SK-N-SH treated with all-trans-retinoic acid at 6 μM for 48 hours (cell line): ENCODE measurements around the gene ARSG.

Experiments used
- ATAC-seq: fragments of 200-7000 bp; cut with Tn5 transposase; 3 replicates; pipeline ENCODE4 v1.9.1; 2020; ENCODE audit warnings: mild to moderate bottlenecking, moderate library complexity
- ARNTL ChIP-seq: fragments of 450-650 bp; formaldehyde crosslinking; IDR thresholded peaks from 2 replicates; pipeline ENCODE4 v1.5.0; 2020; ENCODE audit warnings: low read depth, mild to moderate bottlenecking, moderate library complexity, borderline replicate concordance
- BACH2 ChIP-seq: fragments of 250-450 bp; sonication (Bioruptor Pico); IDR thresholded peaks from 2 replicates; pipeline ENCODE4 v1.9.0; 2021; ENCODE audit warnings: mild to moderate bottlenecking, borderline replicate concordance
- CSDC2 ChIP-seq: fragments of 250-450 bp; sonication (Bioruptor Pico); IDR thresholded peaks from 2 replicates; pipeline ENCODE4 v1.5.0; 2020; ENCODE audit warnings: mild to moderate bottlenecking, moderate library complexity
- CSRNP3 ChIP-seq: fragments of 250-450 bp; sonication (Bioruptor Pico); IDR thresholded peaks from 2 replicates; pipeline ENCODE4 v1.5.1; 2021; ENCODE audit warnings: mild to moderate bottlenecking, moderate library complexity
- ESRRG ChIP-seq: fragments of 250-450 bp; sonication (Bioruptor Pico); IDR thresholded peaks from 2 replicates; pipeline ENCODE4 v1.6.1; 2021; ENCODE audit warnings: mild to moderate bottlenecking
- GLIS3 ChIP-seq: fragments of 250-450 bp; sonication (Bioruptor Pico); IDR thresholded peaks from 2 replicates; pipeline ENCODE4 v1.5.0; 2020; ENCODE audit warnings: mild to moderate bottlenecking, moderate library complexity
- ISL1 ChIP-seq: fragments of 250-450 bp; sonication (Bioruptor Pico); IDR thresholded peaks from 2 replicates; pipeline ENCODE4 v2.1.2; 2022; ENCODE audit warnings: mild to moderate bottlenecking, moderate library complexity
- OSR1 ChIP-seq: fragments of 250-450 bp; sonication (Bioruptor Pico); IDR thresholded peaks from 2 replicates; pipeline ENCODE4 v1.8.0; 2022; ENCODE audit warnings: moderate library complexity, mild to moderate bottlenecking, inconsistent platforms
- POU6F1 ChIP-seq: fragments of 250-450 bp; sonication (Bioruptor Pico); IDR thresholded peaks from 2 replicates; pipeline ENCODE4 v1.8.0; 2021; ENCODE audit warnings: low read depth, mild to moderate bottlenecking, moderate library complexity, borderline replicate concordance
- PPARA ChIP-seq: fragments of 250-450 bp; sonication (Bioruptor Pico); IDR thresholded peaks from 2 replicates; pipeline ENCODE4 v1.5.0; 2020; ENCODE audit warnings: mild to moderate bottlenecking, borderline replicate concordance
- RARB ChIP-seq: fragments of 250-450 bp; sonication (Bioruptor Pico); IDR thresholded peaks from 2 replicates; pipeline ENCODE4 v1.8.0; 2021; ENCODE audit warnings: mild to moderate bottlenecking, moderate library complexity
- SNAI2 ChIP-seq: fragments of 250-450 bp; sonication (Bioruptor Pico); IDR thresholded peaks from 2 replicates; pipeline ENCODE4 v1.5.0; 2020; ENCODE audit warnings: mild to moderate bottlenecking, moderate library complexity
- TCF4 ChIP-seq: fragments of 250-450 bp; sonication (Bioruptor Pico); IDR thresholded peaks from 2 replicates; pipeline ENCODE4 v1.8.0; 2021; ENCODE audit warnings: mild to moderate bottlenecking, moderate library complexity, borderline replicate concordance
- TOX ChIP-seq: fragments of 250-450 bp; sonication (Bioruptor Pico); IDR thresholded peaks from 2 replicates; pipeline ENCODE4 v1.8.0; 2021; ENCODE audit warnings: mild to moderate bottlenecking, moderate library complexity, borderline replicate concordance
- TSHZ2 ChIP-seq: fragments of 250-450 bp; sonication (Bioruptor Pico); IDR thresholded peaks from 2 replicates; pipeline ENCODE4 v1.5.0; 2020; ENCODE audit warnings: mild to moderate bottlenecking, moderate library complexity
- ZFP3 ChIP-seq: fragments of 250-450 bp; sonication (Bioruptor Pico); IDR thresholded peaks from 2 replicates; pipeline ENCODE4 v1.5.0; 2020; ENCODE audit warnings: mild to moderate bottlenecking, moderate library complexity
- ZFP30 ChIP-seq: fragments of 450-650 bp; formaldehyde crosslinking; IDR thresholded peaks from 2 replicates; pipeline ENCODE4 v1.5.0; 2022; ENCODE audit warnings: mild to moderate bottlenecking, moderate library complexity
- ZNF565 ChIP-seq: fragments of 450-650 bp; formaldehyde crosslinking; conservative IDR thresholded peaks from 2 replicates; pipeline ENCODE4 v1.5.0; 2020; ENCODE audit warnings: low read depth, mild to moderate bottlenecking, moderate library complexity
- ZNF70 ChIP-seq: fragments of 450-650 bp; formaldehyde crosslinking; IDR thresholded peaks from 2 replicates; pipeline ENCODE4 v1.5.0; 2020; ENCODE audit warnings: mild to moderate bottlenecking, moderate library complexity
- ZNF8 ChIP-seq: fragments of 450-650 bp; formaldehyde crosslinking; IDR thresholded peaks from 2 replicates; pipeline ENCODE4 v1.5.0; 2020; ENCODE audit warnings: mild to moderate bottlenecking, moderate library complexity
- TF ChIP-seq, protein P1 (sequence below): fragments of 250-450 bp; sonication (Bioruptor Pico); IDR thresholded peaks from 2 replicates; pipeline ENCODE4 v1.8.0; 2020; ENCODE audit warnings: mild to moderate bottlenecking, moderate library complexity, borderline replicate concordance
- TF ChIP-seq, protein P2 (sequence below): fragments of 250-450 bp; sonication (Bioruptor Pico); IDR thresholded peaks from 2 replicates; pipeline ENCODE4 v1.5.1; 2020; ENCODE audit warnings: low read depth, mild to moderate bottlenecking, moderate library complexity

ARSG gene

GRCh38 chr17:68301438-68301959, 10.2 kb downstream of the ARSG start:
- no peak for TF ChIP-seq TCF4 (CRISPR knock-in tag)
- no peak for TF ChIP-seq RARB (CRISPR knock-in tag)
- TF ChIP-seq, protein P1, sequence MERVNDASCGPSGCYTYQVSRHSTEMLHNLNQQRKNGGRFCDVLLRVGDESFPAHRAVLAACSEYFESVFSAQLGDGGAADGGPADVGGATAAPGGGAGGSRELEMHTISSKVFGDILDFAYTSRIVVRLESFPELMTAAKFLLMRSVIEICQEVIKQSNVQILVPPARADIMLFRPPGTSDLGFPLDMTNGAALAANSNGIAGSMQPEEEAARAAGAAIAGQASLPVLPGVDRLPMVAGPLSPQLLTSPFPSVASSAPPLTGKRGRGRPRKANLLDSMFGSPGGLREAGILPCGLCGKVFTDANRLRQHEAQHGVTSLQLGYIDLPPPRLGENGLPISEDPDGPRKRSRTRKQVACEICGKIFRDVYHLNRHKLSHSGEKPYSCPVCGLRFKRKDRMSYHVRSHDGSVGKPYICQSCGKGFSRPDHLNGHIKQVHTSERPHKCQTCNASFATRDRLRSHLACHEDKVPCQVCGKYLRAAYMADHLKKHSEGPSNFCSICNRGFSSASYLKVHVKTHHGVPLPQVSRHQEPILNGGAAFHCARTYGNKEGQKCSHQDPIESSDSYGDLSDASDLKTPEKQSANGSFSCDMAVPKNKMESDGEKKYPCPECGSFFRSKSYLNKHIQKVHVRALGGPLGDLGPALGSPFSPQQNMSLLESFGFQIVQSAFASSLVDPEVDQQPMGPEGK = no peak
- TF ChIP-seq ARNTL (CRISPR knock-in tag) = no peak
- no peak for TF ChIP-seq ZFP30 (CRISPR knock-in tag)
- no peak for TF ChIP-seq TOX (CRISPR knock-in tag)
- ATAC-seq = no peak; the same call in 1 of the 3 replicates

DNA sequence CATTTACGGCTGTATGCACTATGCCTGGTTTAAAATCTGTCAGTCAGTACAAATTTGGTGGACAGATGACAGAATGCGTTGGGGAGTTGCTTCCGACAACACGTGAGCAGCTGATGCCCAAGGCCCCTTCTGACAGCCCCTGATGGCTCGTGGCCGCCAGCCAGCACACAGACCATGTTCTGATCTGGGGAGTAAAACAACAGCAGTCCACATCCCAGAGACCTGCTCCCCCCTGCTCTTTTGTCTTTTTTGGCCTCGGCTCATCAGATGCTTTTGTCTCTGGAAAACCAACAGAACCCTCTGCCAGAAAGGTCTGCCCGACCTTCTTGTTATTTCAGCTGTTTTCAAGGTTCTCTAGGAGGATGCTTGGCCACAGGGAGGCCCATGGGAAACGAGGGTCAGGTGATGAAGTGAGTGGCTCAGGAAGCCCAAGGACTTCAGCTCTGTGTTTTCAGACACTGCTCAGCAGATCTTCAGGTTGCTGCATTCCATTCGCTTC, 10.8 kb downstream of the ARSG start:
- peak; percentile 20; the same call in 1 of the 3 replicates for ATAC-seq

DNA sequence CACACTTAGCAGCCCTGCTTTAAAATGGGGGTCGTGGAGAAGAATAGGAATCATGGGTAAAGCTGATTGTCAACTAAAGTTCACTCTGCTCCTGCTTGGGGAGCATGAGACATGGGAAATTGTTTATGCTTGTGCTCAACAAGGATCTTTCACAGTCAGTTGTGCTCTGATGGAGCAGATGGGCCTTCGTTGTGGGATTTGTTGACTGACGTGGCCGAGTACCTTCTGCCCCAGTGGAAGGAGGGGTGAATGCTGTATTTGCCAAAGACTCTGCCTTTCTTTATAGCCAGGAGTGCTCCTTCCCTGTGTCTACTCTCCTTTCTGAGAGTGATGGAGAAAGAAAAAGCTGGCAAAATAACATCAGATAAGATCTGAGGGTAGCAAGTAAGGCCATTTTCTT, 11.4 kb downstream of the ARSG start:
- no peak for TF ChIP-seq ZNF565
- no peak for TF ChIP-seq CSRNP3 (CRISPR knock-in tag)
- no peak for TF ChIP-seq ESRRG (CRISPR knock-in tag)
- no peak for TF ChIP-seq ARNTL (CRISPR knock-in tag)
- no peak for TF ChIP-seq TOX (CRISPR knock-in tag)
- ATAC-seq = no peak

More for the DNA sequence above, 10.8 kb downstream of the ARSG start:
- TF ChIP-seq GLIS3 (no peak), TCF4 (CRISPR knock-in tag) (peak; percentile 77; the same call in 1 of the 2 replicates)

- ATAC-seq = no peak
- TF ChIP-seq RARB (CRISPR knock-in tag) (no peak), OSR1 (CRISPR knock-in tag) (no peak), ZNF8 (CRISPR knock-in tag) (no peak), SNAI2 (CRISPR knock-in tag) (no peak), BACH2 (CRISPR knock-in tag) (no peak), ZNF565 (no peak), TSHZ2 (CRISPR knock-in tag) (no peak), ZFP30 (CRISPR knock-in tag) (no peak), CSDC2 (CRISPR knock-in tag) (no peak), ZNF70 (CRISPR knock-in tag) (no peak), ZFP3 (no peak), ARNTL (CRISPR knock-in tag) (no peak), TOX (CRISPR knock-in tag) (no peak), ISL1 (no peak), TCF4 (CRISPR knock-in tag) (no peak), CSRNP3 (CRISPR knock-in tag) (no peak), GLIS3 (no peak), PPARA (CRISPR knock-in tag) (no peak), POU6F1 (no peak)
- TF ChIP-seq, protein P2, sequence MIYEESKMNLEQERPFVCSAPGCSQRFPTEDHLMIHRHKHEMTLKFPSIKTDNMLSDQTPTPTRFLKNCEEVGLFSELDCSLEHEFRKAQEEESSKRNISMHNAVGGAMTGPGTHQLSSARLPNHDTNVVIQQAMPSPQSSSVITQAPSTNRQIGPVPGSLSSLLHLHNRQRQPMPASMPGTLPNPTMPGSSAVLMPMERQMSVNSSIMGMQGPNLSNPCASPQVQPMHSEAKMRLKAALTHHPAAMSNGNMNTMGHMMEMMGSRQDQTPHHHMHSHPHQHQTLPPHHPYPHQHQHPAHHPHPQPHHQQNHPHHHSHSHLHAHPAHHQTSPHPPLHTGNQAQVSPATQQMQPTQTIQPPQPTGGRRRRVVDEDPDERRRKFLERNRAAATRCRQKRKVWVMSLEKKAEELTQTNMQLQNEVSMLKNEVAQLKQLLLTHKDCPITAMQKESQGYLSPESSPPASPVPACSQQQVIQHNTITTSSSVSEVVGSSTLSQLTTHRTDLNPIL = no peak
- TF ChIP-seq, all 23 proteins: peak for 0
Measured at GRCh38 chr17:68304706-68305105, 13.4 kb downstream of the ARSG start.
